GM21786 (cell line): ENCODE data around the gene PFDN6.
A peak's percentile ranks its signal among the peaks of the same experiment; 100 is the strongest.

Experiments used
- ATAC-seq: cut with Tn5 transposase; IDR thresholded peaks from one replicate; pipeline ENCODE4 v1.9.1; 2021; ENCODE audit not compliant: unreplicated experiment

Gene PFDN6

GRCh38 chr6:33294086-33294823 is 4.9 kb downstream of the PFDN6 start:
- ATAC-seq: no peak

- ATAC-seq: no peak
Observed at GRCh38 chr6:33295621-33296369, 6.4 kb downstream of the PFDN6 start.

GRCh38 chr6:33296797-33297405 is 7.5 kb downstream of the PFDN6 start:
- ATAC-seq: no peak

GRCh38 chr6:33297406-33297955 is 8.1 kb downstream of the PFDN6 start:
- no peak for ATAC-seq

- ATAC-seq: no peak
Observed at GRCh38 chr6:33297956-33298772, 8.8 kb downstream of the PFDN6 start.

- ATAC-seq: peak; percentile 29
Observed at GRCh38 chr6:33298773-33299236, 9.4 kb downstream of the PFDN6 start, which contains the start of gene RGL2. Gene RGL2 (minus strand): TSS chr6:33298942. CDS start chr6:33298610, 332 bp downstream.

- peak; percentile 67 for ATAC-seq
Observed at GRCh38 chr6:33299237-33299944, 10.0 kb downstream of the PFDN6 start.

- no peak for ATAC-seq
Observed at GRCh38 chr6:33301877-33302276, 12.5 kb downstream of the PFDN6 start.

GRCh38 chr6:33304216-33304615 is 14.8 kb downstream of the PFDN6 start:
- no peak for ATAC-seq

GRCh38 chr6:33305052-33305451 is 15.7 kb downstream of the PFDN6 start:
- ATAC-seq: no peak

- ATAC-seq: no peak
Observed at GRCh38 chr6:33306356-33306755, 17.0 kb downstream of the PFDN6 start.

GRCh38 chr6:33312361-33313104 is 23.1 kb downstream of the PFDN6 start:
- ATAC-seq: no peak

- peak; percentile 2 for ATAC-seq
Observed at GRCh38 chr6:33313105-33313708, 23.8 kb downstream of the PFDN6 start.

GRCh38 chr6:33313709-33314514 is 24.5 kb downstream of the PFDN6 start, which contains the start of gene TAPBP:
Gene TAPBP (minus strand): TSS chr6:33314078. CDS start chr6:33314041, 37 bp downstream.
- ATAC-seq: peak; percentile 31

- no peak for ATAC-seq
Observed at GRCh38 chr6:33314515-33314942, 25.1 kb downstream of the PFDN6 start.

GRCh38 chr6:33314943-33315792 is 25.8 kb downstream of the PFDN6 start:
- no peak for ATAC-seq
